GM23248 (cell line): ENCODE results near the gene PCDHB12.

Experiments
- EZH2 ChIP-seq: fragments of 200-600 bp; sonication (generic); IDR thresholded peaks from 2 replicates; pipeline ENCODE4 v1.6.1; 2018; ENCODE audit warnings: antibody characterized with exemption, mild to moderate bottlenecking; ENCODE audit not compliant: insufficient read depth, poor library complexity, severe bottlenecking
- EZH2phosphoT487 ChIP-seq: fragments of 200-600 bp; sonication (generic); IDR thresholded peaks from 2 replicates; pipeline ENCODE4 v1.6.1; 2018; ENCODE audit warnings: antibody characterized with exemption, moderate library complexity, mild to moderate bottlenecking, low read depth; ENCODE audit not compliant: insufficient read depth

DNA sequence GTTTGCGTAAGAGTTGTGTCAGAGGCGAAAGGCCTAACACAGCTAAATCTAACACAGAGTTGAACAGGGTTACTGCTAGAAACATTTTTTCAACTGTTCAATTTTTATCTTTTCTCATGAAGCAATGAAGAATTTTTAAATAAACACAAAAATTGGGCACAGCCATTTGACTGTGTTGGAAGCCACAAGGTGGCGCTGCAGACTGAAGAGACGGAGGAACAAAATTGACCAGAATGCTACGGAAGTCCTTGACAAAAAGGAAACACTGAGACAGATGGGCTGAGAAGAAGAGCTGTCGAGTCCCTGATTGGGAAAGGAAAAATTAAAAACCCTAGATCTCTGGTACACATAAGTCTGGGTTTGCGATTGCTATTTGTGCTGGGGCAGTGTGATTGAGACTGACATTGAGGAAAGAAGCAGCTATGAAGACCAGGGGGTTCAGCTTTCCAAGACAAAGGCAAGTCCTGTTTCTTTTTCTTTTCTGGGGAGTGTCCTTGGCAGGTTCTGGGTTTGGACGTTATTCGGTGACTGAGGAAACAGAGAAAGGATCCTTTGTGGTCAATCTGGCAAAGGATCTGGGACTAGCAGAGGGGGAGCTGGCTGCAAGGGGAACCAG is 21.5 kb upstream of the PCDHB12 start, which contains the start of gene PCDHB9:
- TF ChIP-seq EZH2 (no peak), EZH2phosphoT487 (no peak)
